Measurements from ENCODE around the gene ZBP1.

DNA sequence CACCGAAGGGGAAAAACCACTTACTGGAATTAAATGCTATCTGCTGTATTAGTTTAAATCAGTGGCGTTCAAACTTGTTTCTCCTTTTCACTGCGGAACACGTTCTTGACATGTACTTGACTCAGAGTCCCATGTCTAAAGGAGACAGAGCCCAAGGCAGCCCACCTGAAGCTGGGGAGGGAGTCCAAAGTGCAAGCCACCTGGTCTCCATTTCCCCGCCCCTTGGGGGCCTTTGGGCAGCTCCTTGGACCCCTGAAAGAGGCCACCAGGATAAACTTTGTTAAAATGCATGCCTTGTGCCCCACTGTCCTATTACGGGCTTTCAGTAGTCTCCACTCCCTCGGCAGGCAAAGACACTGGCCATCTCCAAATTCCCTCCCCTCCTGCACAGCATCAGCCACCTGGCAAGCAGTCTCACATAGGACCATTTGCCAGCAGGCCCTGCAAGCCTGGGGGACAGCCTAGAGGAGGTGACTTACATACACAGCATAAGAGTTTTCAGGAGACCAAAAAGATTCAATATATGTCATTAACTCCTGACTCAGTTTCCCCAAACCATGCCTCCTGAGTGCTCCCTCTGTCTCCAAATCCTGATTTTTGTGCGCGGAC lies 52.7 kb downstream of the ZBP1 start:
- TF ChIP-seq POLR2A (IDR thresholded peaks at IDR 0.05; ENCODE audit: low read depth, low read length) = no peak
- TF ChIP-seq TAF1 (IDR thresholded peaks at IDR 0.05; ENCODE audit: low read depth, low read length) = no peak
- no peak for TF ChIP-seq POLR2AphosphoS5 (IDR thresholded peaks at IDR 0.05; ENCODE audit: low read depth, low read length)
- no peak for TF ChIP-seq PAX5 (IDR thresholded peaks at IDR 0.05; ENCODE audit: insufficient read depth, low read length, severe bottlenecking)

Measured in GM12891 (cell line).